ENCODE measurements around the gene DBH.

Gene DBH

GRCh38 chr9:133635533-133636531, at the start of gene DBH:
DBH (plus strand) TSS chr9:133636363; CDS start chr9:133636372, 9 bp downstream.
- DNase-seq (ENCODE audit: low spot score) = no peak

DNA sequence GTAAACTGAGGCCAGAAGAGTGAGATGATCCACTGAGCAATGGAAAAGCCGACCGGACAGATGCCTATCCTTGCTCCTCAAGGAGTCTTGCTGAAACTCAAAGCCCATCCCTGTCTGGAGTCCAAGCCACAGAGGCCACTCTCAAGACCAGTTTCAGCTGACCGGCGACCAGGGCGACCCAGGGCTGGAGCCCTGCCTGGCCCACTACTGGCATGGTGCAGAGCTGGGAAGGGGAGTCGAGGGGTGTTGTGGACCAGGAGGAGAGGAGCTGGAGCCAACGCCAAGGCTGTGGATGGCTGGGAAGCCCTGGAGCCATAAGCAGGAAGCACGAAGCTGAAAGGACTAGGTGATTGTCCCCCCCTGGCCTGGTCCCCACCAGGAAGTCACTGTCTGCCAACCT, 49.1 kb upstream of the DBH start:
- no peak for DNase-seq (ENCODE audit: low spot score)

DNA sequence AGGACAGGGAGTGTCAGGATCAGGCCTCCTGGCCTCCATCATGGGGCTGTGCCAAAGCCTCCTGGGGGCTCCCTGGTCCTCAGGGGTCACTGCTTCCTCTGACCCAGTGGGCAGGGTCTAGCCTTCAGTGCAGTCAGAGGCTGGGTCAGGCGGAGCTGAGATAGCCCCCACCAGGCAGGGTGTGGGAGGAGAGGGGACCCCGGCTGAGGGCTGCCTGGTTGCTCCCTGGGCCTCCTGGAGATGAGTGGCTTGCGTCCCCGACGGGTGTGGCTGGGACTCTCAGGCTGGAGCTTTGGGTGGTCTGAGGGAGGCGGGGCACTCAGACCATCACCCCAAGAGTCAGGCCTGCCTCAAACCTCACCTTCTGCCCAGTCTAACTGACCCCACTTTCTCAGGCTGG, 48.7 kb upstream of the DBH start:
- no peak for DNase-seq (ENCODE audit: low spot score)

DNA sequence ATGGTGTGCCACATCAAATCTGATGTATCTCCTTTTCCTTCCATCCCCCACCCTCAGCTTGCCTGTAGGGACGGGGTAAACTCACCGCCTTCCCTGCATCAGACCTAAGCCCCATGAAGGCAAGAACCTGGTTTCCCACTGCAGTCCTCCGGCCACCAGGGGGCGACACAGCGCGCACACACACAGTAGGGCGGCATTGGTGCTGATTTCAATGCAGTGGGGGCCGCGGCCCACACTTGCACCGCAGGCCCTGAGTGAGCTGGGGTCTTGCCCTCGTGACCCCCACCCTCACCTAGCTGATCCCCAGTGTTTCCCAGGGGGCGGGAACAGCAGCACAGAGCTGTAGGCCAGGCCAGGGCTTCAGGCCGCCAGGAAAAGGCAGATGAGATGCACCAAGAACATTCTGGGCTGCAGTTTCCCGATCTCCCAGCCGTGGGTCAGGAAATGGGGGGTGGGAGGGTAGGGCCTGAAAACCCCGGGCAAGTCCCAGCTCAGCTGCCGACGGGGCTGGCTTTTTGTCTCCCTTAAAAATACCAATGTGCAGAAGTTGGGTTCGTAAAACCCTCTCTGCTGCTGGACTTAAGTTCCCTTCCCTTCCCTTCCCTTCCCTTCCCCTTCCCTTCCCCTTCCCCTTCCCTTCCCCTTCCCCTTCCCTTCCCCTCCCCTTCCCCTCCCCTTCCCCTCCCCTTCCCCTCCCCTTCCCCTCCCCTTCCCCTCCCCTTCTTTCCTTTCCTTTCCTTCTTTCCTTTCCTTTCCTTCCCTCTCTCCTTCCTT, 46.5 kb upstream of the DBH start:
- DNase-seq (ENCODE audit: low spot score) = no peak

DNA sequence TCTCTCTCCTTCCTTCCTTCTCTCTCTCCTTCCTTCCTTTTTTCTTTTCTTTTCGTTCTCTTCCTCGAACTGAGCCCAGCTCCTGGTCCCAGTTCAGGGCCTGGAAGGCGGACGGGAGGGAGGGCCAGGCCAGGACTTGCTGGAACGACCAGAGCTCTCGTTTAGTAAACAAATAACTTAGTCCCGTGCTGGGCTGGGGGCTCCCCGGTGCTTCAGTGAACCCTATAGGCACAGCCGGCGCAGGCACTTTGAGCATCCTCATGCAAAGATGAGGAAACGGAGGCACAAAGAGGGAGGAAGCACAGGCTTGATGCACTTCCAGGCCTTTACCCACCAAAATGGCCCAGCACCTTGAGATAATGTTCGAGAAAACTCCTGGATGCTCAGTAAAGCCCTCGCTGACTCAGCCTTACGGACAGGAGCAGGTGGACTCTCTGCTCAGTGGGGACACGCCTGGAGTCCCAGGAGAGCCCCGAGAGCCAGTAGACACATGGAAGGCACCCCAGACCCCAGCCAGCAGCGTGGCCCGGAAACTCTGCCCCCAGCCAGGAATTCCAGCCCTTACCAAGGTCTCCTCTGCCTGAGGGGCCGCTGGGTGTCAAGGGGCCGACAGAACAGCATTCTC, 45.8 kb upstream of the DBH start:
- no peak for DNase-seq (ENCODE audit: low spot score)

GRCh38 chr9:133591116-133591910, 44.9 kb upstream of the DBH start:
- DNase-seq (ENCODE audit: low spot score) = no peak

DNA sequence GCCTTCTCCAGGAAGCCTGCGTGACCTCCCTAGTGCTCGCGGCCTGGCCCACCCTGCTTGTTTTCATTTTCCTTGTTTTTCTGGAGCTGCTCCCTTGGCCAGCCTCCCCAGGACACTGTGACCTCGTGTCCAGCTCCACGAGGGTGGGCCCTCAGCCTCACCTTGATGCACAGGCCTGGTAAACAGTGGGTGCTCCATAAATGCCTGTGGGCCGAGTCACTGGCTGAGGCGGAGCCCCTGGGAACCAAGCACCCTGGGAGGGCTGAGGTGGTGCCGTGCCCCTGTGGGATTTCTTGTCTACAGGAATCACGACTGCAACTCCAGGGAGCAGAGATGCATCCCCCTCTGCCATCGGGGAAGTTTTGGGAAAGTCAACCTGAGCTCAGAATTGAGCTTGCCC, 44.2 kb upstream of the DBH start:
- DNase-seq (ENCODE audit: low spot score) = peak; percentile 6

DNA sequence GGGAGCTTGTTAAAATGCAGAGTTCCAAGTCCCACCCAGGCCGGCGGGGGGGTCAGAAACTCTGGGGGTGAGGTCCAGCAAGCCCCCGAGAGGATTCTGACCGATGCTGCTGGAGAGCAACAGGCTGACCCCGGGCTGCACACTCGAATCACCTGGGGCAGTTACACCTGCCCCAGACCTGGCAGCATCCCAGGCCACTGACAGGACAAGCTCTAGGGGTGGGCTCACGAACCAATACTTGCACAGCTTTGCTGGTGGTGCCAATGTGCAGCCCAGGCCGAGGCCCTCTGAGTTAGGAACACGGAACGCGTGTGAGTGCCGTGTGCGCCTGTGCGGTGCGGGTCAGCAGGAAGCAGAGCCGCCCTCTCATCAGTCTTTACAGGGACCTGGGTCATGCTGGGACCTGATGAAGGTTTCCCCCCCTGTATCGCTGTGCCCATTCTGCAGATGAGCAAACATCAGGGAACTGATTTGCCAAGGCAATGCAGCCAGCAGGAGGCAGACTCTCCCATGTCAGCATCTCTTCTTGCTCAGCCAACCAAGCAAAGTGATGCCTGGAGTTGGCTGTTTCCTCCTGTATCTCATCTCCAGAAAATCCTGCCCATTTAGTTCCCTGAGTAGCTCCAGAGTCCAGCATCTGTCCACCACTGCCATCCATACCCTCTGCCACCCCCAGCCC, 43.3 kb upstream of the DBH start:
- DNase-seq (ENCODE audit: low spot score) = no peak

DNA sequence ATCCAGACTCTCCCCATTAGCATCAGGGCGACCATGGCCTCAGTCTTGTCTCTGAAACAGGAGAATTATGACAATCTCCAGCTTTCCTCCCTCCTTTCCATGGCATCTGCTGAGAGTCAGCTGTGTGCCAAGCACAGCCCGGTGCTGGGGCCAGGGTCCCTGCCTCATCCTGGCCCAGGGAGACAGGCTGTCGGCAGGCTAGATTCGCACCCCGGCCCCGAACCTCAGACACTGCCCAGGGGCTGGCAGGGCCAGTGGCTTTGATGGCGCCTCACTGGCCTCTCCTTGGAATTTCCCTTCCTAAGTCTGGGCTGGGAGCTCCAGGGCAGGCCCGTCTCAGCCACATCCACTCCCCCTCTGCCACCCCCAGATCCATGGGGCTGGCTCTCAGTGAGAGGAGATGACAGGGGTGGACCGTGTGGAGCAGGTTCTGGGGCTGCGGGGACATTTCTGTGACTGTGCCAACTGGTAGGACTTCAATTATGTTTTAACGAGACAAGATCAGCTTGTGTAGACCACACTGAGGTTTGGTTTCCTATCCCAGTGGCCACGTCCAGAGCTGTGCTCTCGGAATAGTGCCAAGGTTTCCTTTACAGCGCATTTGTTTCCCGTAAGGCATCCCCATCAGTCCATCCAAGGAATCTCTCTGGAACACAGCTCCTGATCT, 42.4 kb upstream of the DBH start:
- DNase-seq (ENCODE audit: low spot score) = no peak

GRCh38 chr9:133594310-133594709, 41.9 kb upstream of the DBH start:
- no peak for DNase-seq (ENCODE audit: low spot score)

DNA sequence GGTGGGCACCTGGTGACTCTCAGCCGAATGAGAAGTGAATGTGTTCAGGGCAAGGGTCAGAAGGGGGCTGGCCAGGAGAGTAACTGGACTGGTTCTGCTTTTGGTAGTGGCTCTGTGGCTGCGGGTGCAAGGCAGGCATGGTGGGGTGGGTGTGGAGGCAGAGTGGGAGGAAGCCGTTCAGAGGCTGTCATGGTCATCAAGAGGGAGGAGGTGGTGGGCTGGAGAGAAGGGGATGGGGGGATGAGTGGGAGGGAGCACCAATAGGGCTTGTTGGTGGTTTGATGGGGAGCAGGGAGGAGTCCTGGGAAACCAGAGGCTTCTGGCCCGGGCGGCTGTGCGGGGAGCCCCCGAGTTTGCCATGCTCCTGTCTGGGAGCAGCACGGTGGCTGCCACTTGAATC, 40.3 kb upstream of the DBH start:
- no peak for DNase-seq (ENCODE audit: low spot score)

DNA sequence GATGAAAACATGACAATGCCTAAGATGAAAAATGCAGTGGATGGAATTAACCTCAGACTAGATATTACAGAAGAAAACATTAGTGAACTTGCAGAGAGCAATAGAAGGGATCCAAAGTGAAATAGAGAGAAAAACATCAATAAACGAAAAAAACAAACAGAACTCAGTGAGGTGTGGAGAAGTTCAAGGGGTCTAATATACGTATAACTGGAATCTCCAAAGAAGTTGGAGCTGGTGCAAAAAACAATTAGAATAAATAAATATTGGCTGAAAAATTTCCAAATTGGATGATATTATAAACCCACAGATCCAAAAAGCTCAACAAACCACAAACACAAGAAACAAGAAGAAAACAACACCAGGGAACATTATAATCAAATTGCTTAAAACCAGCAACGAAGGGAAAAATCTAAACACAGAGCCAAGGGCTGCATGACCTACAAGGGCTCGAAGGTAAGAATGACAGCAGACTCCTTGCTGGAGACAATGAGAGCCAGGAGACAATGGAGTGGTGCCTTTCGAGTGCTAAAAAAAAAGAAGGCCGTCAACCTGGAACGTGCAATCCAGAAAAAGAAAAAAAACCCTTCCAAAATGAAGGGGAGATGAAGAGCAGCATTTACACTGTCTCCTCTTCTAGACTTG, 38.7 kb upstream of the DBH start:
- no peak for DNase-seq (ENCODE audit: low spot score)

- DNase-seq (ENCODE audit: low spot score) = no peak
These were observed 37.2 kb upstream of the DBH start for GRCh38 chr9:133598978-133599377.

GRCh38 chr9:133599470-133600173, 36.5 kb upstream of the DBH start:
- DNase-seq (ENCODE audit: low spot score) = no peak

DNA sequence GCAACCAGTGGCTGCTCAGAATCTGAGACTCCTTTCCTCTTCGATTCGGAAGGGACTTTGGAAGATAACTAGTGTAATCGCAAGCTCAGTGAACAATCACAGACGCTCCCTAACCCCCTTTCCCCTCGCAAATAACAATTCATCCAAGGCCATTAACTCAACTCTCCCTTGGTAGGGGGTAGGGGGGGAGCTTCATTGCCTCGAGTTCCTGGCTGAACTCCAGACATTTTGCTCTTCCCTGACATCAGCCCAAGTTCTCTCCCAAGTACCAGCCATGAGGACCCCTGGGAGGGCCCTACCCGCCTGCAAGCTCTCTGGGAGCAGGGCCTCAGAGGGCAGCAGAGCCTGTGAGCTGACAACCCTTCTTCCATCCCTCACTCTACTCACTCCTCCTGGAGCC, 35.4 kb upstream of the DBH start:
- DNase-seq (ENCODE audit: low spot score) = no peak

GRCh38 chr9:133601746-133602145, 34.4 kb upstream of the DBH start:
- no peak for DNase-seq (ENCODE audit: low spot score)

GRCh38 chr9:133602277-133602676, 33.9 kb upstream of the DBH start:
- no peak for DNase-seq (ENCODE audit: low spot score)

DNA sequence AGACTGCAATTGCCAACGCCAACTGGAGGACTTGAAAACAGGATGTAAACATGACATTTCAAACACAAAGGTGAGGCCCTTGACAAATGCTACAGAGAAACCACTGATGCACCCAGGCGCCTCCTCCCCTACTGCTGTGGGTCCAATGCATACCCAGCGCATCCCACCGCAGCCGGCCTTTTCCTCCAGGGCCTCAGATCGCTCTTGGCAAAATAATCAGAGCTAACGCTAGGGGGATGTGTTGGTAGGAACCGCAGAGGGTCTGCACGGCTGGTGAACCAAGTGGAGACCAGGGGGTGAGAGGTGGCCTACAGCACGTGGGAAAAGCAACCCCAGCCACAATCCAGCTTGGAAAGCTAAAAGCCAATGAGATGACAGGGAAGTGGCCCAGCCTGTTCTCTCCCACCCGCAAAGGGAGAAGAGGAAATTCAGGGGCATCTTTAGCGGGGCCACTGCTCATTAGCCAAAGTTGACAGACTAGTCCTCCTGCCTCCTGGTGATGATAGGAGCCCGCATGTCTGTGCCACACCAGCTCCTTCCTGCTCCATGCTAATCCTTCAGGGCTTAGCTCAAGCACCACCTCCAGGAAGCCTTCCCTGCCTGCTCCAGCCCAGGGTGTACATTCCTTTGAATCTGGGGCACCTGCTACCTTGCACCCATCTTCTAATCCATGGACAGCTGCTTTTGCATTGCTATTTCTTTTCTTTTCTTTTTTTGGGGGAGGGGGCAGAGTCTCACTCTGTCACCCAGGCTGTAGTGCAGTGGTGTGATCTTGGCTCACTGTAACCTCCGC, 32.8 kb upstream of the DBH start:
- no peak for DNase-seq (ENCODE audit: low spot score)

GRCh38 chr9:133604214-133604613, 31.9 kb upstream of the DBH start:
- DNase-seq (ENCODE audit: low spot score) = no peak

Data from LoVo (cell line).